Hepatocyte (in vitro differentiated cells): Measurements from ENCODE around the gene CORO2A.

Experiments used
- EZH2 ChIP-seq: fragments of 200-600 bp; sonication (generic); IDR thresholded peaks from 2 replicates; pipeline ENCODE4 v1.6.1; 2016; ENCODE audit warnings: antibody characterized with exemption, mild to moderate bottlenecking, borderline replicate concordance
- EZH2phosphoT487 ChIP-seq: fragments of 200-600 bp; sonication (generic); IDR thresholded peaks from one replicate; pipeline ENCODE4 v1.6.1; 2018; ENCODE audit warnings: antibody characterized with exemption, mild to moderate bottlenecking, low read depth, moderate library complexity; ENCODE audit not compliant: unreplicated experiment, severe bottlenecking

DNA sequence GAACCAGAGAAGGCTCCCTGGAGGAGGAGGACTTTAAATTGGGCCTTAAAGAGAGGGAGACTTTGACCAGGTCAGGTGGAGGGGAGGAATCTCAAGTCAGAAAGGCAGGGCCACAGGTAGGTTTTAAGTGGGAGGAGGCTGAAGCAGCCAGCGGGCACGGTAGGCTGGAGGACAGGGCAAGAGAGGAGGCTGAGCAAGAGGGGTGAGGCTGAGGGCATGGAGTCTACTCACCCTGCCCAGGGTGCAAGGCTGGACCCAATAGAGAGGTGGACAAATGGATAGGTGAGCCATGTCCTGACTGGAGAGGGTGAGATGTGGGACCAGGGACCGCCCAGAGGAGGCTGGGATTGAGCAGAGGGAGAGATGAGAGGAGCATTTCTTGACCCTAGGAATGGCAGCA, 47.8 kb downstream of the CORO2A start:
- TF ChIP-seq EZH2phosphoT487, result no peak
- TF ChIP-seq EZH2, result no peak
